ENCODE data around the gene CHN2. TPM values are rescaled to one million over a fixed set of nuclear protein-coding genes. Genes with fewer than 3 reads are reported as not detected.

CHN2 gene
- total RNA-seq, 1 experiment from 2014 or later = 7.7 TPM

DNA sequence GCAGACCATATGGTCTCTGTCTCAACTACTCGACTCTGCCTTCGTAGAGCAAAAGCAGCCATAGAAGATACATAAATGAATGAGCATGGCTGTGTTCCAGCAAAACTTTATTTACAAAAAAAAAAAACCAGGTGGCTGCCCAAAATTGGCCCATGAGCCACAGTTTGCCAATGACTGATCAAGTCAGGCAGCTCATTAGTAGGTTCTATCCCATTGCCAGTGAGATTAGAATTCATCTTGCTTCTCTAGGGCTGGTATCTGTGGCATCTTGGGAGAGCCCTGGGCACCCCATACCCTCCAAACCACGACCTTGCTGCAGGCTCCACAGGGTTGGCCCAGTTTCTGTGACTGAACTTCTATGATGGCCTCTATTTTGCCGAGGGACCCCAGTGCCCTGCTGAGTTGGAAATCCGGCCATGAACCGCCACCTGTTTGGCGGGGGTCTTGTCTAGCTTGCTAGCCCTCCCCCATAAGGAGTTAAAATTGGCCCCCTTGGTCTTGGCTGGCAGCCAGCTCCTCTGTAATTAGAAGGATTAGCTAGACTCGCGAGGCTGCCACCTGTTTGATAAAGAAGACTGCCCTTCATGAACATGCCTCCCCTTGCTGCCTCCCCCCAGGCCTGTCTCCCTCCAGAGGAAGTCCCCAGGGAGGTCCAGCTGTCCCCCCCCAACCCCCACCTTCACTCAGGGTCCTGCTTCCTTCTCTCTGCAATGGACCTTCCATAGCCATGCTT is 83.9 kb downstream of the CHN2 start:
- ATAC-seq (no peak), DNase-seq (no peak)
- H3K4me3 ChIP-seq (ENCODE audit: low read length) = no peak overlapping the region
- POLR2A ChIA-PET (ENCODE audit: unreplicated experiment) = no interaction called here
- H3K27me3 ChIP-seq (ENCODE audit: low read length) = no peaks in the 10 kb centered on the region
- no peaks in the 10 kb centered on the region for H3K4me1 ChIP-seq (ENCODE audit: insufficient read depth, low read length)
- no peak overlapping the region for H3K27ac ChIP-seq (ENCODE audit: low read length)
- H3K36me3 ChIP-seq (ENCODE audit: low read depth, low read length) = no peaks in the 10 kb centered on the region
- CTCF ChIA-PET = no interaction called here
- H3K4me2 ChIP-seq (ENCODE audit: low read length) = no peak overlapping the region
- H3K79me2 ChIP-seq (ENCODE audit: low read length) = no peaks in the 10 kb centered on the region
- TF ChIP-seq EZH2 (IDR thresholded peaks at IDR 0.05; ENCODE audit: low read length, unreplicated experiment) = no peak
- TF ChIP-seq, protein P1, sequence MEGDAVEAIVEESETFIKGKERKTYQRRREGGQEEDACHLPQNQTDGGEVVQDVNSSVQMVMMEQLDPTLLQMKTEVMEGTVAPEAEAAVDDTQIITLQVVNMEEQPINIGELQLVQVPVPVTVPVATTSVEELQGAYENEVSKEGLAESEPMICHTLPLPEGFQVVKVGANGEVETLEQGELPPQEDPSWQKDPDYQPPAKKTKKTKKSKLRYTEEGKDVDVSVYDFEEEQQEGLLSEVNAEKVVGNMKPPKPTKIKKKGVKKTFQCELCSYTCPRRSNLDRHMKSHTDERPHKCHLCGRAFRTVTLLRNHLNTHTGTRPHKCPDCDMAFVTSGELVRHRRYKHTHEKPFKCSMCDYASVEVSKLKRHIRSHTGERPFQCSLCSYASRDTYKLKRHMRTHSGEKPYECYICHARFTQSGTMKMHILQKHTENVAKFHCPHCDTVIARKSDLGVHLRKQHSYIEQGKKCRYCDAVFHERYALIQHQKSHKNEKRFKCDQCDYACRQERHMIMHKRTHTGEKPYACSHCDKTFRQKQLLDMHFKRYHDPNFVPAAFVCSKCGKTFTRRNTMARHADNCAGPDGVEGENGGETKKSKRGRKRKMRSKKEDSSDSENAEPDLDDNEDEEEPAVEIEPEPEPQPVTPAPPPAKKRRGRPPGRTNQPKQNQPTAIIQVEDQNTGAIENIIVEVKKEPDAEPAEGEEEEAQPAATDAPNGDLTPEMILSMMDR (conservative IDR thresholded peaks at IDR 0.05; ENCODE audit: low read depth, low read length) = no peak
- no peaks in the 10 kb centered on the region for H3K9me2 ChIP-seq (replicated peaks; ENCODE audit: low read length)
- no TSS peak for BruUV-seq (replicated peaks)
- H4K20me1 ChIP-seq (ENCODE audit: low read length) = no peaks in the 10 kb centered on the region
- H3K9ac ChIP-seq (ENCODE audit: low read length) = no peak overlapping the region
- intact Hi-C loops (cut with micrococcal nuclease) = no loop called here
- no peaks in the 10 kb centered on the region for H3K9me3 ChIP-seq (ENCODE audit: low read length)
- no peak overlapping the region for H2AFZ ChIP-seq (ENCODE audit: low read length)
- H3F3A ChIP-seq (ENCODE audit: low read length, unreplicated experiment) = no peaks in the 10 kb centered on the region

DNA sequence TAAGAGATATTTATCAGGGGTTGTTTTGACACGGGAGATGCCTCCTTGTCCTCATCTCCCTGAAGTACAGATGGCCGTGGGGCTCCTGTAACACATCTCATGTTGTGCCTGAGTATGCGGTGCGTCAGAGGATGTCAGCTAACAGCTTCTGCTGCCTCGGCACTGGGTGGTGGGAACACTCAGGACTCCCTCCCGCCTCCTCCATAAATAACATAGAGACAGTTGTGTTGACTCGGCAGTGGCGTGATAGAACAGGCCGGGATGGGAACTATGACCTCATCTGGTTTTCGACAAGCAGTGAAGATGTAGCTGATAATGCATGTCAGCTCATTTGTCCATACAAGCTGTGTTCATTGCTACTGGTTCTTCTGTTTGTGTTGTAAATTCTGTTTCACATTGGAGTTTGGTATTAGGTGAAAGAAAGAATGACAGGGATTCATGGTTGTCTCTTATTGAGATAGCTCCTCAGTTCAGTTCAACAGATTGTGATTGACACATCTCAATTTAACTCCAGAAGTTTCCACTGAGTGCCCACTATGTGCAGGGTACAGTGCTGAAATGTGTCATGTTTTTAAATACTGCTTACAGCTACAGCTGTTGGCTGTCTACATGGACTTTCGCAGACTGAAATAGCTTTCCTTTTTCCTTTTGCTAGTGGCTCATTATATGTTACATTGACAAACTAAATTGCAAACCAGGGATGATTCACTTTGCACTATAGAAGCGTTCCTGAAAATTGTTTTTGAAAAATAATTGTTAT is 87.4 kb downstream of the CHN2 start:
- no peak for DNase-seq
- Histone ChIP-seq H3K9ac (ENCODE audit: low read length) (no peak overlapping the region), H4K20me1 (ENCODE audit: low read length) (no peaks in the 10 kb centered on the region), H3K4me2 (ENCODE audit: low read length) (no peak overlapping the region), H3K36me3 (ENCODE audit: low read depth, low read length) (no peaks in the 10 kb centered on the region), H3K27me3 (ENCODE audit: low read length) (no peaks in the 10 kb centered on the region), H3K4me1 (ENCODE audit: insufficient read depth, low read length) (peaks cover 27% of the 10 kb centered on the region), H3F3A (ENCODE audit: low read length, unreplicated experiment) (peaks cover 5% of the 10 kb centered on the region), H3K9me2 (replicated peaks; ENCODE audit: low read length) (no peaks in the 10 kb centered on the region), H3K79me2 (ENCODE audit: low read length) (no peaks in the 10 kb centered on the region), H2AFZ (ENCODE audit: low read length) (no peak overlapping the region), H3K27ac (ENCODE audit: low read length) (no peak overlapping the region), H3K4me3 (ENCODE audit: low read length) (no peak overlapping the region), H3K9me3 (ENCODE audit: low read length) (no peaks in the 10 kb centered on the region)
- ChIA-PET CTCF (no interaction called here), POLR2A (ENCODE audit: unreplicated experiment) (no interaction called here)
- intact Hi-C loops (cut with micrococcal nuclease) = no loop called here
- no peak for ATAC-seq
- TF ChIP-seq, protein P1 (conservative IDR thresholded peaks at IDR 0.05; ENCODE audit: low read depth, low read length) = no peak
- TF ChIP-seq EZH2 (IDR thresholded peaks at IDR 0.05; ENCODE audit: low read length, unreplicated experiment) (no peak), EZH2phosphoT487 (IDR thresholded peaks at IDR 0.05; ENCODE audit: borderline replicate concordance, low read length) (no peak)
- BruUV-seq (replicated peaks) = no TSS peak

DNA sequence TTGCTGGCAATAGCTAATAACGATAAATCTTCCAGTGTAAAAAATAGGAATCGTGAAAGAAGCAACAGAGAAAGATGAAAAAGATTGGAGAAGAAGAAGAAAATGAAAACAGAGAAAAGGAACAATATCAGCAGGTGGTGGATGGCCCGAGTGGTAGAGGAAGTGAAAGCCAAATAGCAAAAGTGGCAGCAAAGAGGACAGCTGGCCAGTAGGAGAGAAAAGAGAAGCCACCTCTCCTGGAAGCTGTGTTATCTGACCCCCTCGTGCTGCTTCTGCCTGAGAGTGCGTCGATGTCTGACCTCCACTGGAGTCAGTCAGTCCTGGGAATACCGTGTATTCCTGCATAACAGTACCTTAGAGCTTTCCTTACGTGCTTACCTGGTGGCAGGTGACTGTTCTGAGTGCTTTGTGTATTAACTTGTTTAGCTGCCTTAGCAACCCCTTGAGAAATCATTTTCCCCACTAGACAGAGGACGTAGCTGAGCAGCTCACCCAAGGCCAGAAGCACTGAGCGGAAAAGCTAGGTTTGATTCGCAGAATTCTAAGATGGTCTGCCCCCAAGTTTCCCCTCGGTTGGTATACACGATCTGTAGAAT is 88.3 kb downstream of the CHN2 start:
- no peaks in the 10 kb centered on the region for H3K27me3 ChIP-seq (ENCODE audit: low read length)
- H4K20me1 ChIP-seq (ENCODE audit: low read length) = no peaks in the 10 kb centered on the region
- H3K9me2 ChIP-seq (replicated peaks; ENCODE audit: low read length) = no peaks in the 10 kb centered on the region
- no peak for TF ChIP-seq EZH2phosphoT487 (IDR thresholded peaks at IDR 0.05; ENCODE audit: borderline replicate concordance, low read length)
- TF ChIP-seq, protein P1 (conservative IDR thresholded peaks at IDR 0.05; ENCODE audit: low read depth, low read length) = no peak
- no TSS peak for BruUV-seq (replicated peaks)
- no peak overlapping the region for H3K27ac ChIP-seq (ENCODE audit: low read length)
- ChIA-PET CTCF (no interaction called here), POLR2A (ENCODE audit: unreplicated experiment) (no interaction called here)
- no peak overlapping the region for H3K4me3 ChIP-seq (ENCODE audit: low read length)
- no peaks in the 10 kb centered on the region for H3K9me3 ChIP-seq (ENCODE audit: low read length)
- DNase-seq = no peak
- H3K9ac ChIP-seq (ENCODE audit: low read length) = no peak overlapping the region
- peaks cover 36% of the 10 kb centered on the region for H3K4me1 ChIP-seq (ENCODE audit: insufficient read depth, low read length)
- no peak for ATAC-seq
- no peaks in the 10 kb centered on the region for H3K79me2 ChIP-seq (ENCODE audit: low read length)
- no peak overlapping the region for H3K4me2 ChIP-seq (ENCODE audit: low read length)
- H3F3A ChIP-seq (ENCODE audit: low read length, unreplicated experiment) = peaks cover 5% of the 10 kb centered on the region
- intact Hi-C loops (cut with micrococcal nuclease) = no loop called here
- no peaks in the 10 kb centered on the region for H3K36me3 ChIP-seq (ENCODE audit: low read depth, low read length)
- H2AFZ ChIP-seq (ENCODE audit: low read length) = no peak overlapping the region
